GM18502 (cell line): ENCODE data around the gene CEND1.
"Not testable (repeated sequence)": the region's sequence is repeated elsewhere in the genome, so short reads cannot be mapped to it uniquely, and the experiment has no call there.

Experiments used
- ATAC-seq: cut with Tn5 transposase; IDR thresholded peaks from one replicate; pipeline ENCODE4 v1.9.1; 2021; ENCODE audit warnings: mild to moderate bottlenecking; ENCODE audit not compliant: unreplicated experiment, poor library complexity

Gene CEND1

GRCh38 chr11:742571-743201 is 47.2 kb downstream of the CEND1 start:
- no peak for ATAC-seq

DNA sequence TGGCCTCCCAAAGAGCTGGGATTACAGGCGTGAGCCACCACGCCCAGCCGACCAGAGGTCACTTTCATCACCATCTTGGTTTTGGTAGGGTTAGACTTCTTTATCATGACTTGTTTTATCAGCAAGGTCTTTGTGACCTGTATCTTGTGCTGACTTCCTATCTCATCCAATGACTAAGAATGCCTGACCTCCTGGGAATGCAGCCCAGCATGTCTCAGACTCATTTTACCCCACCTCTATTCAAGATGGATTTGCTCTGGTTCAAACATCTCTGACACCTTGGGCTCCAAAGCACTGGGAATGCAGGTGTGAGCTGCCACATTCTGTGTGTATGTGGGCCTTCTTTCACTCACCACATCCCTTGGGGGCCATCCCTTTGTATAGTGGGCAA is 47.7 kb downstream of the CEND1 start:
- no peak for ATAC-seq

DNA sequence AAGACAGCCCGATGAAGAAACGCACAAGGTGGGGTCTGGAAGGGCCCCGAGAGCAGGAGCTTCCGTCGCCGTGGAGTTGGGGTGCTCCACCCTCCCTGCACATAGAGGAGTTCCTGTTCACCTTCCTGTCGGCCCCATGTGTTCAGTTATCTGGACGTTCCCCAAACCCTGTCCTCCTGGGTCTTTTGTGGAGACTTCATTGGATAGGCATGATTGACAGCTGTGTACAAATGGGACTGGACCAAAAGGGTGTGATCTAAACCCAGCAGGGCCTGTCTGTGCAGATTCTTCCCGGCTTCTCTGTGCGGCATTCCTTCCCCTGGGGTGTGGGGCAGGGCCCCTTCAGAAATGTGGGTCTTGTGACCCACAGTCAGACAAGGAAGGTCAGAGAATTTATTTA is 52.0 kb downstream of the CEND1 start:
- not testable (repeated sequence) for ATAC-seq

- no peak for ATAC-seq
Observed at GRCh38 chr11:737366-737765, 52.5 kb downstream of the CEND1 start.
